ENCODE measurements around the gene MYBPH.

The MYBPH gene

GRCh38 chr1:203199816-203200571 lies 24.4 kb upstream of the MYBPH start:
- no peak for DNase-seq

GRCh38 chr1:203199481-203199815 lies 23.8 kb upstream of the MYBPH start:
- no peak for DNase-seq

GRCh38 chr1:203199002-203199401 lies 23.4 kb upstream of the MYBPH start:
- no peak for DNase-seq

- no peak for DNase-seq
Measured at GRCh38 chr1:203197625-203198024, 22.0 kb upstream of the MYBPH start.

GRCh38 chr1:203196371-203196770 lies 20.7 kb upstream of the MYBPH start:
- DNase-seq: no peak

GRCh38 chr1:203190949-203191348 lies 15.3 kb upstream of the MYBPH start:
- no peak for DNase-seq

GRCh38 chr1:203189951-203190352 lies 14.3 kb upstream of the MYBPH start:
- no peak for DNase-seq

GRCh38 chr1:203188686-203189232 lies 13.1 kb upstream of the MYBPH start:
- DNase-seq: no peak

- no peak for DNase-seq
Measured at GRCh38 chr1:203187689-203188264, 12.2 kb upstream of the MYBPH start.

GRCh38 chr1:203187304-203187685 lies 11.7 kb upstream of the MYBPH start:
- no peak for DNase-seq

GRCh38 chr1:203186446-203187303 lies 11.0 kb upstream of the MYBPH start, which contains the start of gene CHI3L1:
Gene CHI3L1, minus strand, starts transcription at chr1:203186704. Its CDS starts 81 bp downstream, at chr1:203186623.
- DNase-seq: no peak

- DNase-seq: no peak
Measured at GRCh38 chr1:203186091-203186445, 10.4 kb upstream of the MYBPH start.

- DNase-seq: no peak
Measured at GRCh38 chr1:203185585-203185984, 10.0 kb upstream of the MYBPH start.

GRCh38 chr1:203185061-203185461 lies 9.4 kb upstream of the MYBPH start:
- no peak for DNase-seq

GRCh38 chr1:203184467-203184866 lies 8.8 kb upstream of the MYBPH start:
- DNase-seq: no peak

GRCh38 chr1:203183828-203184227 lies 8.2 kb upstream of the MYBPH start:
- DNase-seq: no peak

- no peak for DNase-seq
Measured at GRCh38 chr1:203182387-203182953, 6.8 kb upstream of the MYBPH start.

- DNase-seq: no peak
Measured at GRCh38 chr1:203181586-203182386, 6.2 kb upstream of the MYBPH start.

GRCh38 chr1:203180611-203181330 lies 5.1 kb upstream of the MYBPH start:
- DNase-seq: no peak

GRCh38 chr1:203179667-203180005 lies 4.0 kb upstream of the MYBPH start:
- no peak for DNase-seq

GRCh38 chr1:203178821-203179666 lies 3.4 kb upstream of the MYBPH start:
- peak; percentile 33 for DNase-seq
